ENCODE results near the gene COL4A1.

GRCh38 chr13:110333837-110334236 lies 26.9 kb upstream of the COL4A1 start:
- TF ChIP-seq U2AF2 (IDR thresholded peaks at IDR 0.05; ENCODE audit: low read depth, low read length) (no peak), RELA (CRISPR knock-in tag; IDR thresholded peaks at IDR 0.05) (no peak), FOXC1 (CRISPR knock-in tag; IDR thresholded peaks at IDR 0.05; ENCODE audit: borderline replicate concordance) (no peak), ATF2 (CRISPR knock-in tag; IDR thresholded peaks at IDR 0.05) (no peak), POLR2AphosphoS5 (IDR thresholded peaks at IDR 0.05; ENCODE audit: low read depth, low read length) (no peak), TBP (CRISPR knock-in tag; IDR thresholded peaks at IDR 0.05) (no peak), MYNN (CRISPR knock-in tag; IDR thresholded peaks at IDR 0.05; ENCODE audit: low read depth) (no peak), HINFP (CRISPR knock-in tag; IDR thresholded peaks at IDR 0.05; ENCODE audit: low read depth) (no peak), CREB1 (IDR thresholded peaks at IDR 0.05) (no peak), CREB1 (CRISPR knock-in tag; IDR thresholded peaks at IDR 0.05) (no peak), CTCF (CRISPR knock-in tag; IDR thresholded peaks at IDR 0.05) (no peak), FOXM1 (CRISPR knock-in tag; IDR thresholded peaks at IDR 0.05) (no peak)
